Mesodermal cell (in vitro differentiated cells): ENCODE measurements around the gene PMVK. TPM values are rescaled to one million over a fixed set of nuclear protein-coding genes. Genes with fewer than 3 reads are reported as not detected.
"Not testable (repeated sequence)": the region's sequence is repeated elsewhere in the genome, so short reads cannot be mapped to it uniquely, and the experiment has no call there.

Source experiments
- H3K27ac ChIP-seq: 2 replicates; pipeline ENCODE4 v1.7.0; 2013; ENCODE audit warnings: mild to moderate bottlenecking, low read depth, low read length, moderate library complexity; ENCODE audit not compliant: severe bottlenecking
- H3K36me3 ChIP-seq: 2 replicates; pipeline ENCODE4 v1.7.1; 2013; ENCODE audit warnings: mild to moderate bottlenecking, low read length, moderate library complexity; ENCODE audit not compliant: control insufficient read depth, insufficient read depth
- H3K4me1 ChIP-seq: one replicate; pipeline ENCODE4 v1.7.1; 2013; ENCODE audit warnings: mild to moderate bottlenecking, low read length; ENCODE audit not compliant: insufficient read depth, control insufficient read depth, poor library complexity, severe bottlenecking
- H3K4me3 ChIP-seq: 2 replicates; pipeline ENCODE4 v1.7.0; 2013; ENCODE audit warnings: low read length, control low read depth, mild to moderate bottlenecking; ENCODE audit not compliant: insufficient read depth, poor library complexity, severe bottlenecking; ENCODE audit errors: extremely low read depth
- H3K9me3 ChIP-seq: 2 replicates; pipeline ENCODE4 v1.7.1; 2013; ENCODE audit warnings: mild to moderate bottlenecking, low read length, moderate library complexity; ENCODE audit not compliant: control insufficient read depth
- WGBS, 2 experiments: methylation state at CpG; one replicate each; pipeline ENCODE4 v1.1.5; 2013; ENCODE audit warnings: missing lambda C conversion rate in 2 of 2; ENCODE audit not compliant: insufficient coverage in 2 of 2; 5-methylcytosine and 5-hydroxymethylcytosine counted together
- polyA plus RNA-seq, 2 experiments: library from polyadenylated mRNA; stranded (reverse); fragments of 50-300 nt; gene quantifications; one replicate each; pipeline ENCODE4 v1.2.3, GENCODE V29; 2013

Gene PMVK
- 16.2 TPM for polyA plus RNA-seq (2013, experiment 1 of 2)
- polyA plus RNA-seq (2013, experiment 2 of 2): 13.7 TPM

DNA sequence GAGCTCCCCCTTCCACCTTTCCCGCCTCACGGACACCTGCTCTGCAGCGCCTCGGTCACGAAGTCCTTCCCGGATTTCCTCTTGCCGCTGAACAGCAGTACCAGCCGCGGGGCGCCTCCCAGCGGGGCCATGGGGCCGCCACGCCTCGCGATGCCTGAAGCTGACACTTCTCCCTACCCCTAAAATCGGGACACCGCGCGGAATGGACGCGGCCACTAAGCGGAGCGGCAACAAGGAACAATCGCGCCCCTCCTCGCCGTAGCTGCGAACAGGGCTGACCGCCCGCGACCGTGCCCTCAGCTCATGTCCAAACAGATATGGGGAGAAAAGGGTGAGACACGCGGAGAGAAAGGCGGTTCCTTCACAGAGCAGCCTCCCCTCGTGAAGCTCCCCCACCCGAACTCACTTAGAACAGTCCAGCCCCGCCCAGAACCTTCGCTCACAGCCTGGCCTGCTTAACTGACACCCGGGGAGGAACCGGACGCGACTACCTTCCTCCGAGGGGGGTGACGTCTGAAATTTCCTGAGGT lies at the start of gene PMVK:
Gene PMVK (minus strand): TSS at position 165 of the 530 bp plus-strand sequence. CDS start 34 bp downstream, at position 131.
- Histone ChIP-seq H3K36me3 (no peaks in the 10 kb centered on the region), H3K9me3 (no peaks in the 10 kb centered on the region), H3K27ac (peak within 1 kb of the TSS; percentile 100), H3K4me3 (peak within 1 kb of the TSS; percentile 59), H3K4me1 (peaks cover 6% of the 10 kb centered on the region)
- 0 to 1% methylated on average over 33 to 36 of the region's 45 CpGs for WGBS, 2 experiments

DNA sequence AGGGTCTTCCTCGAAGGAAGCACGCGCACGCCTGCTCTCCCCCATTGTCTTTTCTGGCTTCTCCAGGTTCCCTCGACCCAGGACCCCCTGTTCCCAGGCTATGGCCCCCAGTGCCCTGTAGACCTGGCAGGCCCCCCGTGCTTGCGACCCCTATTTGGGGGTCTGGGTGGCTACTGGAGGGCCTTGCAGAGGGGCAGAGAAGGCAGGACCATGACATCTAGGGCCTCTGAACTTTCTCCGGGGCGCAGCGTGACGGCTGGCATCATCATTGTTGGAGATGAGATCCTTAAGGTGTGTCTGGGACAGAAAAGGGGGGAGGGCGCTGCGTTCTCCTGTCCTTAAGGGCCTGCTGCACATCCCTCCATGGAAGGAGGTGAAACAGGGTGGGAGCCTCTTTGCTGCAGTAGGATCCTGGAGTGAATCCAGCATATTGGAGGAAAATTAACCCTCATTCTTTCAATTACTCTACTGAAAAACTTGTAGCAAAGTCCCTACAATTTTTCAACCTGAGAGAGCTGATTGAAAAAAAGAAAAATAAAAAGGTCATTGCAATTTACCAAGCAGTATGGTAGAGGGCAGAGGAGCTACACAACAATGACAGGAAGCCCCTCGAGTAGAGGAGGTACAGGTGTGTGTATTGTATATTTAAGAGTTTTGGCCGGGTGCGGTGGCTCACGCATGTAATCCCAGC lies 47.4 kb upstream of the PMVK start:
- H3K9me3 ChIP-seq: no peaks in the 10 kb centered on the region
- peaks cover 70% of the 10 kb centered on the region for H3K36me3 ChIP-seq
- 9 to 24% methylated on average over 9 to 12 of the region's 17 CpGs for WGBS, 2 experiments
- peak overlapping the region; percentile 39 for H3K27ac ChIP-seq
- peaks cover 6% of the 10 kb centered on the region for H3K4me1 ChIP-seq
- peak overlapping the region; percentile 84 for H3K4me3 ChIP-seq

DNA sequence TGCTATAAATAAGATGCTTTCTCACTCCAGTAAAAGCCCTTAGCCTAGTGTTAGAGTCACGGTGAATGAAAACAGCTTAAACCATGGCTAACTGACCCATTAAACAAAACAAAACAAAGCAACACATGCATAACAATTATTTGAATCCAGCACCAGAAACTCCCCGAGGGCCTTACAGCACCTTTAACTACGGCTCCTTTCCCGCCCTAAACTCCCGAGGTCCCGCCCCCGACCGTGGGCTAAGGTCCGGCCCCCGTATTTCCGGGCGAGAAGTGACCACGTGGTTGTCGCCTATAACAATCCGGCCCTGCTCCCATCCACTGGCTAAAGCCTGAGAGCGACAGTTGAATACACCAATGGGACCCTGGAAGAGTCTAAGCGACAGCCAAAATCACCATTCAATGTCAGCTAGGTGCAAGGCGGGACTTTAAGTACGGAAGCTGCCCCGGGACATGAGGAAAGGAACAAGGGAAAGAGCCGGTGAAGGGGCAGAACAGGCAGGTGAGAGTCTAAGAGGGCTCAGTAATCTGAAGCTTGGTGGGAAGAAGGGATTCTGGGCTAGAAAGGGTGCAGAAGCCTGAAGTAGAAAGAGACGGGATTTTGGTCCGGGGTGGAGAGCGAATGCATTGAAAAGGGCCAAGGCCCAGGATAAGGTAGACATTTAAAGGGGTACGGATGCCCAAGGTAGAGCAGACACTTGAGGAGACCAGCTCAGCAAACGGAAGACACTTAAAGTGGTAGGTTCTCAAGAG lies 46.6 kb upstream of the PMVK start, which contains the start of gene FLAD1:
Gene FLAD1 (plus strand): TSS at position 448 of the 752 bp plus-strand sequence. CDS start 351 bp downstream, outside the sequence.
- H3K27ac ChIP-seq: peak within 1 kb of the TSS; percentile 51
- 0 to 1% methylated on average over 17 to 24 of the region's 26 CpGs for WGBS, 2 experiments
- peaks cover 6% of the 10 kb centered on the region for H3K4me1 ChIP-seq
- peaks cover 68% of the 10 kb centered on the region for H3K36me3 ChIP-seq
- H3K9me3 ChIP-seq: no peaks in the 10 kb centered on the region
- H3K4me3 ChIP-seq: peak within 1 kb of the TSS; percentile 84

DNA sequence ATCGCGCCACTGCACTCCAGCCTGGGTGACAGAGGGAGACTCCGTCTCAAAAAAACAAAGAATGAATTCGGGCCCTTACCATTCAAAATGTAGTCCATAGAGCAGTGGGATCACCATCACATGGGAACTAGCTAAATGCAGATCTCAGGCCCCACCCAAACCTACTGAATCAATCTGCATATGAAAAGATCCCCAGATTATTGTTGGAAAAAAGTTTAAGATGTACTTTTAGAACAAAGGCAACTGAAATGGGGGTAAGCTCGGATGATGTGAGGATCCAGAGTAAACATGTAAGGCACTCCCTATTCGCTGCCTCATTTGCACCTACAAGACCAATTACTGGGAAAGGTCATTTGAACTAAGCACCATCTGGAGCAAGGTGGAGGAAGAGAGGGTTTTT lies 45.8 kb upstream of the PMVK start:
- 72% methylated on average over 2 of the region's 6 CpGs; no CpG with 5 or more reads in 1 of the 2 experiments for WGBS, 2 experiments
- Histone ChIP-seq H3K27ac (no peak overlapping the region), H3K9me3 (no peaks in the 10 kb centered on the region), H3K36me3 (peaks cover 68% of the 10 kb centered on the region), H3K4me3 (peak overlapping the region; percentile 84), H3K4me1 (peaks cover 6% of the 10 kb centered on the region)

GRCh38 chr1:154978360-154978759 lies 41.8 kb upstream of the PMVK start:
- no CpG with 5 or more reads among the region's 3 CpGs for WGBS, 2 experiments
- no peak overlapping the region for H3K4me3 ChIP-seq
- H3K27ac ChIP-seq: no peak overlapping the region
- H3K4me1 ChIP-seq: peaks cover 10% of the 10 kb centered on the region
- peaks cover 56% of the 10 kb centered on the region for H3K36me3 ChIP-seq
- H3K9me3 ChIP-seq: no peaks in the 10 kb centered on the region

DNA sequence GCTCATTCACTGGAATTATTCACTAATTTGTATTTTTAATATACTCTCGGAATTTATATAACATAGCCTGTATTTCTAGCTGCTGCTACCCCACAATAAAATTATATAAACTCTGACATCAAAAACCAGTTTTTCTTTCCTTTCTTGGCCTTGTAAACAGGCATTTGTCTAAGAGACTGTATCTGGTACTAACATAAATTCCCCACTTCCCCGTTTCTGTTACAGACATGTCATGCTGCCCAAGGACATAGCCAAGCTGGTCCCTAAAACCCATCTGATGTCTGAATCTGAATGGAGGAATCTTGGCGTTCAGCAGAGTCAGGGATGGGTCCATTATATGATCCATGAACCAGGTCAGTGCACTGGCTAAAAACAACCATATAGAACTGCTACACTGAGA lies 41.2 kb upstream of the PMVK start:
- 93% methylated on average over 2 of the region's 3 CpGs; no CpG with 5 or more reads in 1 of the 2 experiments for WGBS, 2 experiments
- not testable (repeated sequence) for H3K27ac ChIP-seq, H3K4me3 ChIP-seq, H3K9me3 ChIP-seq
- Histone ChIP-seq H3K36me3 (peaks cover 56% of the 10 kb centered on the region), H3K4me1 (peaks cover 10% of the 10 kb centered on the region)

DNA sequence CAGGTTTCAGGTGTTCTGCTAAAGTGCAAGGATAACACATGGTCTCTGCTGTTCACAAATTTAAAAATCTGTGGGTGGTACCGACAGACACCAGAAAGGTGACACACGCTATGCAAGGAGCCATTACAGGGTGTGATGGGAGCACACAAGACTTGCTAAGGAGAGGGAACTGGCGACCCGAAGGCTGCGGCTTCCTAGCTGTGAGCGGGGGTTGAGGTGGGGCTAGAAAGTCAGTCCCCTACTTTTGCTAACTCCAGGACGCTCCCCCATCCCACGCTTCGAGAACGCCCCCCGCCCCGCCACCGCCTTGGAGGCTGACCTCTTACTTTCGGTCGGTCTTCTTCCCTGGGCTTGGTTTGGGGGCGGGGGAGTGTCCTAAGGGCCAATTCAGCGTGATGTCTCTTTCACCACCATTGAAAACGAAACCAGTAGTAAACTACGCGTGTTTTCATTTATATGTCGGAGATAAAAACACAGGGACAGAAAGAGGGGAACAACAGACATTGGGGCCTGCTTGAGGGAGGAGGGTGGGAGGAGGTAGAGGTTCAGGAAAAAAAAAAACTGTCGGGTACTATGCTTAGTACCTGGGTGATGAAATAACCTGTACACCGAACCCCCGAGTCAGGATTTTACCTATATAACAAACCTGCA lies 39.0 kb upstream of the PMVK start:
- H3K27ac ChIP-seq: peak overlapping the region; percentile 100
- H3K36me3 ChIP-seq: peaks cover 39% of the 10 kb centered on the region
- H3K4me1 ChIP-seq: peaks cover 20% of the 10 kb centered on the region
- no peaks in the 10 kb centered on the region for H3K9me3 ChIP-seq
- 0 to 1% methylated on average over 7 to 14 of the region's 24 CpGs for WGBS, 2 experiments
- H3K4me3 ChIP-seq: peak overlapping the region; percentile 69

- H3K36me3 ChIP-seq: peaks cover 34% of the 10 kb centered on the region
- WGBS, 2 experiments: 0 to 1% methylated on average over 27 to 29 of the region's 30 CpGs
- H3K9me3 ChIP-seq: no peaks in the 10 kb centered on the region
- H3K27ac ChIP-seq: peak overlapping the region; percentile 100
- H3K4me3 ChIP-seq: peak overlapping the region; percentile 69
- H3K4me1 ChIP-seq: peaks cover 20% of the 10 kb centered on the region
Measured at GRCh38 chr1:154974808-154975408, 38.4 kb upstream of the PMVK start.

DNA sequence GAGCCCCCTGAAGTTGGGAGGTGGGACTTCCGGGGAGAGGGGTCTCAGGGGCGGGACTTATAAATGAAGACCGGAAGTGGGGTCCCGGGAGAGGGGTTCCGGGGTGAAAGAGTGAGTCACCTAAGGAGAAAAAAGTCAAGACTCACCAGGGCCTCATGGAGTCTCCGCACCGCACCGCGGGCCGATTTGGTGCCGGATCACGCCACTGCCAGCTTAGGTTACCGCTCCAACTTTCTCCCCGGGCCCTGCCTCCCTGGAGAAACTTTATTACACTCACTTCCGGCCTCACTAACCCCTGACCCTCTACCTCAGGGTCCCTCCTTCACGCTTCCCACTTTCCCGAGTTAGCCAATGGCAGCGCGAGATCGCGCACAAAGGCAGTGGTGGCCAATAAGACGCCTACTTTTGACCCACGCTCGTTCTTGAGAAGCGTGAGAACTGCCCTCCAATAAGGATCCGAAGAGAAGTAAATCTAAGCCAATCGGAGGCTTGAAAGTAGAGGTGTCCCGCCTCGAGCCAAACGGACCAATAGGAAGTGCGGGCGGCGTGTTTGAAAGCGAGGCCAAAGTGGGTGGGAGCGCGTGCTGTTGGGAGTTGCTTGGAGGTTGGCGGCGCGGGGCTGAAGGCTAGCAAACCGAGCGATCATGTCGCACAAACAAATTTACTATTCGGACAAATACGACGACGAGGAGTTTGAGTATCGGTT lies 37.7 kb upstream of the PMVK start, which contains the start of gene CKS1B:
Gene CKS1B (plus strand): TSS at position 580 of the 706 bp plus-strand sequence. CDS start 65 bp downstream, at position 645.
- Histone ChIP-seq H3K4me1 (peaks cover 20% of the 10 kb centered on the region), H3K4me3 (peak within 1 kb of the TSS; percentile 69), H3K36me3 (peaks cover 32% of the 10 kb centered on the region), H3K27ac (peak within 1 kb of the TSS; percentile 100), H3K9me3 (no peaks in the 10 kb centered on the region)
- WGBS, 2 experiments: 0 to 1% methylated on average over 31 to 41 of the region's 47 CpGs
